ENCODE data around the gene VPREB1. TPM values are rescaled to one million over a fixed set of nuclear protein-coding genes. Genes with fewer than 3 reads are reported as not detected.
"Not testable (repeated sequence)": the region's sequence is repeated elsewhere in the genome, so short reads cannot be mapped to it uniquely, and the experiment has no call there.

VPREB1 gene
- total RNA-seq, 1 experiment from 2014 or later = not detected

- DNase-seq (ENCODE audit: low read depth) = no peak
- in situ Hi-C loops (cut with HindIII; ENCODE audit: low pct_unique_long_range_greater_than_20kb, low sequenced_read_pairs) = no loop called here
Observed at GRCh38 chr22:22239311-22239939, 5.2 kb upstream of the VPREB1 start.

DNA sequence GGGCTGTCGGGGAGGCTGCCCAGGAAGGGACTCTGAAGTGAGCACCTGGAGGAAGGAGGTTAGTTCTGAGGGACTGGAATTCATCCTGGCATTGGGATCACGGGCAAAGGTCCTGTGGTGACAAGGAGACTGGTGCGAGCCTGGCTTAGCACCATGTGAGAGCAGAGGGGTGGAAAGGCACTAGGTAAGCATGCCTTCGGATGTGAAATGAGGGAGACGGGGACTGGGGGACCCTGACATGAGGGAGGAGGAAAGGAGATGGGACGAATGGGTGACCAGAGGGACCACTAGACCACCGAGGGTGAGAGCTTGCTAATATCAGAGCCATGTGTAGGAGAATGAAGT, 3.1 kb upstream of the VPREB1 start:
- in situ Hi-C loops (cut with HindIII; ENCODE audit: low pct_unique_long_range_greater_than_20kb, low sequenced_read_pairs) = no loop called here
- DNase-seq (ENCODE audit: low read depth) = no peak

DNA sequence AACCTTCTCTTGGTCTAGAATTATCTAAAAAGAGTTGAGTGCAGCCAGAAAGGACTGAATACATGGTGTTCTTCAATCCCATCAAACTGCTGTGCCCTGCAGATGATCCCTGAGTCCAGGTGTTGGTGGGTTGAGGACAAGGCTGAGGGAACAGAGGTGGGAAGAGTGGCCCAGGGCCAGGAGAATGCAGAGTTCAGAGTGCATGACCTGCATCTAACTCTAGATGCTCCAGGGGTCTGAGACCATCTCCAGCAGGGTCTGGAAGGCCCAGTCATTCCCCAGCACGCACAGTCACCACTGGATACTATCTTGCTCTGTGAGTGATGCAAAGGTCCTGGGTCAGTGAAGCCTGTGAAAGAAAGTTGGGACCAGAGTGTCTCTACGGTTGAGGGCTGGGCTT, 2.1 kb upstream of the VPREB1 start:
- in situ Hi-C loops (cut with HindIII; ENCODE audit: low pct_unique_long_range_greater_than_20kb, low sequenced_read_pairs) = no loop called here

GRCh38 chr22:22243033-22243680, 1.4 kb upstream of the VPREB1 start:
- no peak for DNase-seq (ENCODE audit: low read depth)
- in situ Hi-C loops (cut with HindIII; ENCODE audit: low pct_unique_long_range_greater_than_20kb, low sequenced_read_pairs) = no loop called here

More for the DNA sequence above, 2.1 kb upstream of the VPREB1 start:
- no peak for DNase-seq (ENCODE audit: low read depth)

- in situ Hi-C loops (cut with HindIII; ENCODE audit: low pct_unique_long_range_greater_than_20kb, low sequenced_read_pairs) = no loop called here
- DNase-seq (ENCODE audit: low read depth) = no peak
Observed at GRCh38 chr22:22245256-22245909, 797 bp downstream of the VPREB1 start.

GRCh38 chr22:22245935-22246525, 1.4 kb downstream of the VPREB1 start:
- in situ Hi-C loops (cut with HindIII; ENCODE audit: low pct_unique_long_range_greater_than_20kb, low sequenced_read_pairs) = no loop called here
- DNase-seq (ENCODE audit: low read depth) = no peak

GRCh38 chr22:22246706-22247105, 2.1 kb downstream of the VPREB1 start:
- no peak for DNase-seq (ENCODE audit: low read depth)
- in situ Hi-C loops (cut with HindIII; ENCODE audit: low pct_unique_long_range_greater_than_20kb, low sequenced_read_pairs) = no loop called here

DNA sequence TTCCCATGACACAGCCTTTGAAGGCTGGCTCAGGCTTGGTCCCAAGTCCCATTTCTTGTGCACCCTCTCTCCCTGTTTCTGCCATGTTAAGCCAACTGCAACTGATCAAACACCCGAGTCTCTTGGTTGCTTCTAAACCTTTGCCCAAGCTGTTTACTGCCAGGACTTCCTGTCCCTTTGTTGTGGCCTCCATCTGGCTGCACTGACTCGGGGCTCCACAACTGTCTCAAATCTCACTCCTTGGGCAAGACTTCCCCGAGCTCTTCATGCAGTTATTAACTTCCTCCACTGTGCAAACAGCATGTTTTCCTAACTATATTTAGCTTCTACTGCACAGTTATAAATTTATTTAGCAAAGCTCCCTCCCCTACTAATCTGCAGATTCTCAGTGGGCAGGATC, 4.3 kb downstream of the VPREB1 start:
- in situ Hi-C loops (cut with HindIII; ENCODE audit: low pct_unique_long_range_greater_than_20kb, low sequenced_read_pairs) = no loop called here
- no peak for DNase-seq (ENCODE audit: low read depth)

DNA sequence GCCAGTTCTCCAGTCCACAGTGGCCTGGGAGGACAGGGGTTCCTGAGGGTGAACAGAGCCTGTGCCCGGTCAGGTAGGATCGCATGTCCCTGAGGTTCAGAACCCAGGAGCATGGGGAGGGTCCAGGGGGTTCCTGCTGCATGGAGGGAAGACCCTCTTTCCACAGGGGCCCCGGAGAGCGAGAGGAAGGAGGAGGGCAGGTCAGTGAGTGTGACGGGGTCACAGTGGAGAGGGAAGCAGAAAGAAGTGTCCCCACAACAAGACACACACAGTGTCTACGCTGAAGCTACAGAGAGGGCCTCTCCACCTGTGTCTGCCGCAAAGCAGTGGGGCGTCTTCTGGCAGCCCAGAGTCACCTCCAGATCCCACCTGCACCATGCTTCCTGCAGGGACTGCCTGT, 6.1 kb downstream of the VPREB1 start:
- DNase-seq (ENCODE audit: low read depth); in situ Hi-C loops (cut with HindIII; ENCODE audit: low pct_unique_long_range_greater_than_20kb, low sequenced_read_pairs): not testable (repeated sequence)

- DNase-seq (ENCODE audit: low read depth); in situ Hi-C loops (cut with HindIII; ENCODE audit: low pct_unique_long_range_greater_than_20kb, low sequenced_read_pairs): not testable (repeated sequence)
Observed at GRCh38 chr22:22256133-22256532, 11.5 kb downstream of the VPREB1 start.

- DNase-seq (ENCODE audit: low read depth); in situ Hi-C loops (cut with HindIII; ENCODE audit: low pct_unique_long_range_greater_than_20kb, low sequenced_read_pairs): not testable (repeated sequence)
Observed at GRCh38 chr22:22258597-22259415, 14.2 kb downstream of the VPREB1 start.

DNA sequence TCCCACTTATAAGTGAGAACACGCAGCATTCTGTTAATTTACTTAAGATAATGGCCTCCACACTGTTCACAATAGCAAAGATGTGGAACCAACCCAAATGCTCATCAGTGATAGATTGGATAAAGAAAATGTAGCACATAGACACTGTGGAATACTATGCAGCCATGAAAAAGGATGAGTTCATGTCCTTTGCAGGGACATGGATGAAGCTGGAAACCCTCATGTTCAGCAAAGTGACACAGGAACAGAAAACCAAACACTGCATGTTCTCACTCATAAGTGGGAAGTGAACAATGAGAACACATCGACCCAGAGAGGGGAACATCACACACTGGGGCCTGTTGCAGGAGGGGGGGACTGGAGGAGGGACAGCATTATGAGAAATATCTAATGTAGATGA, 15.6 kb downstream of the VPREB1 start:
- DNase-seq (ENCODE audit: low read depth); in situ Hi-C loops (cut with HindIII; ENCODE audit: low pct_unique_long_range_greater_than_20kb, low sequenced_read_pairs): not testable (repeated sequence)

- DNase-seq (ENCODE audit: low read depth); in situ Hi-C loops (cut with HindIII; ENCODE audit: low pct_unique_long_range_greater_than_20kb, low sequenced_read_pairs): not testable (repeated sequence)
Observed at GRCh38 chr22:22260586-22260985, 16.0 kb downstream of the VPREB1 start.

- in situ Hi-C loops (cut with HindIII; ENCODE audit: low pct_unique_long_range_greater_than_20kb, low sequenced_read_pairs); DNase-seq (ENCODE audit: low read depth): not testable (repeated sequence)
Observed at GRCh38 chr22:22262332-22263074, 17.9 kb downstream of the VPREB1 start.

GRCh38 chr22:22263823-22264222, 19.2 kb downstream of the VPREB1 start:
- DNase-seq (ENCODE audit: low read depth); in situ Hi-C loops (cut with HindIII; ENCODE audit: low pct_unique_long_range_greater_than_20kb, low sequenced_read_pairs): not testable (repeated sequence)

DNA sequence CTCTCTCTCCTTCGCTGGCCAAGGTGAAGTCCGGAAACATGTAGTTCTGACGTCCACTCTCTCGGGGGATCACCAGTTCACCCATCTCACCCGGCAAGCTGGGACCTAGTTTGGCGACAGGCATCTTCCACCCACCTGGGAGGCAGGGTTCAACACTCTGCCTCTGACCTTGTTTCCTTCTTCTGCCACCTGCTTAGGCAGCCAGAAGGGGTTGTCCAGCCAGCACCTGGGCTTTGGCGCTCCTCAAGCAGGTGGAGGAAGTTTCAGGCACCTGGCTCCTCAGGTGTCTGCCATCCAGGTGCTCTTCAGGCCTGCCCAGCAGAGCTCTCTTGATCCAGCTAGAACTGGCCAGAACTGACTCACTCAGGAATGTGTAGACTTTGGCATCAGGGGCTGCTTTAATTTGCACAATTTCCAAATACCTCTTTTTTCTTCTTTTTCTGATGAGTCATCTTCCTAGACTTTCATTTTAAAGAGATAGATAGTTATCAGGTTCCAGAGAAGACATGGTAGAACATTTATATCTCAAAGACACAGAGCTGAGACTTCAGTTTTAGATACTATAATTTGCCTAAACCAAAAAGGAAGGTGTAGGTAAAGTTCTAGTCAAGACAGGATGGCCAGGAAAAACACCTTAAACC, 25.6 kb downstream of the VPREB1 start:
- in situ Hi-C loops (cut with HindIII; ENCODE audit: low pct_unique_long_range_greater_than_20kb, low sequenced_read_pairs); DNase-seq (ENCODE audit: low read depth): not testable (repeated sequence)

GRCh38 chr22:22277423-22277822, 32.8 kb downstream of the VPREB1 start:
- in situ Hi-C loops (cut with HindIII; ENCODE audit: low pct_unique_long_range_greater_than_20kb, low sequenced_read_pairs); DNase-seq (ENCODE audit: low read depth): not testable (repeated sequence)

Measured in Caki2 (cell line).